GM12864 (cell line): ENCODE measurements around the gene PLOD1.

Experiments
- DNase-seq: peaks from one replicate; pipeline ENCODE4 v3.0.0-alpha.2; 2011; ENCODE audit warnings: low read depth
- H3K4me3 ChIP-seq: 2 replicates; pipeline ENCODE4 v1.5.1; 2011; ENCODE audit warnings: mild to moderate bottlenecking, low read depth, low read length, control low read depth
- CTCF ChIP-seq: IDR thresholded peaks from 2 replicates; pipeline ENCODE4 v1.5.1; 2011; ENCODE audit warnings: low read depth, mild to moderate bottlenecking, moderate library complexity, low read length, control low read depth, inconsistent platforms; ENCODE audit errors: missing control alignments

PLOD1 gene

GRCh38 chr1:12021616-12022015 is 87.1 kb downstream of the PLOD1 start:
- no peak for DNase-seq
- H3K4me3 ChIP-seq, result no peak overlapping the region
- TF ChIP-seq CTCF, result no peak

- DNase-seq, result no peak
- no peak for TF ChIP-seq CTCF
- H3K4me3 ChIP-seq, result no peak overlapping the region
These were observed 87.5 kb downstream of the PLOD1 start for GRCh38 chr1:12022036-12022435.
